Measurements from ENCODE around the gene RHCE. TPM values are rescaled to one million over a fixed set of nuclear protein-coding genes. Genes with fewer than 3 reads are reported as not detected.
A peak's percentile ranks its signal among the peaks of the same experiment; 100 is the strongest.
"Not testable (repeated sequence)": the region's sequence is repeated elsewhere in the genome, so short reads cannot be mapped to it uniquely, and the experiment has no call there.

RHCE gene
- total RNA-seq, 1 experiment from 2014 or later, result 0.24 TPM

DNA sequence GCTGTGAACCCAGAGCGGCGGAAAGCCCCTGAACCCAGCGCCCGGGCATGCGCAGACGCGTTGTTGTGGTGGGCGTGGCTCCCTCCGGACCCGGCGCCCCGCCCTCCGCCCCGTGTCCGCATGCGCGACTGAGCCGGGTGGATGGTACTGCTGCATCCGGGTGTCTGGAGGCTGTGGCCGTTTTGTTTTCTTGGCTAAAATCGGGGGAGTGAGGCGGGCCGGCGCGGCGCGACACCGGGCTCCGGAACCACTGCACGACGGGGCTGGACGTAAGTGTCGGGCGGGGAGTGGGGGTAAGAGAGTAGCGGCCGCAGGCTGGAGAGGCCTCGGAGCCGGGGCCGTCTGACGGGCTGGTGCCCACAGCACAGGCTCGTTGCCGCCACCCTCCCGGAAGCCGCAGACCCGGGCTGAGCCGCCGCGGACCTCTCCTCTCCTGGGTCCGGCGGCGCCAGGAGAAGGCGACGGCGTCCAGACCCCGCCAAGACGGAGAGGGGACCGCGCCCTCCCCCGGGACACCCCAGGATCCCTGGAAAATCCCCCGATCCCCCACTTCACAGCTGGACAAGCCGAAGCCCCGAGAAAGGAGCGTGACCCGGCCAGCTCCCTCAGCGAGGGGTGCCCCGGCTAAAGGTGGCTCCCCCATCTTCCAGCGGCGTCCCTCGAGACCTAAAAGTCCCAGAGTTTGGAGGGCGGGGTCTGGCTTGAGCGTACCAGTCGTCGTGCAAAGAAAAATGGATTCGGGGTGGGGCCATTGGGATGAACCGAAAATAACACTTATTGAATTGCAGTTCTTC lies 82.2 kb downstream of the RHCE start, which contains the start of gene TMEM50A:
Gene TMEM50A (plus strand): TSS at position 147 of the 794 bp plus-strand sequence. CDS start 2,153 bp downstream, outside the sequence.
- POLR2A ChIA-PET, result no interaction called here
- ATAC-seq (peak; percentile 73), DNase-seq (ENCODE audit: low spot score) (peak; percentile 86)
- CTCF ChIA-PET, result interaction anchor here (0.6 kb wide), 1 partner anchor 99 kb away, joined by 5 read pairs; no protein-coding TSS in a partner anchor
- peak within 1 kb of the TSS; percentile 96 for H3K4me3 Mint-ChIP-seq
- no peaks in the 10 kb centered on the region for H3K27me3 Mint-ChIP-seq (ENCODE audit: low read depth)
- H3K27ac Mint-ChIP-seq, result peak within 1 kb of the TSS; percentile 74
- TF ChIP-seq, protein P1, sequence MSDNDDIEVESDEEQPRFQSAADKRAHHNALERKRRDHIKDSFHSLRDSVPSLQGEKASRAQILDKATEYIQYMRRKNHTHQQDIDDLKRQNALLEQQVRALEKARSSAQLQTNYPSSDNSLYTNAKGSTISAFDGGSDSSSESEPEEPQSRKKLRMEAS (CRISPR knock-in tag; IDR thresholded peaks at IDR 0.05), result 0 out of 2 replicates have a peak, but pooled peaks have one; percentile 35
- 0 out of 2 replicates have a peak, but pooled peaks have one; percentile 62 for TF ChIP-seq ELF4 (CRISPR knock-in tag; IDR thresholded peaks at IDR 0.05; ENCODE audit: low read depth)
- TF ChIP-seq ZNF121 (CRISPR knock-in tag; IDR thresholded peaks at IDR 0.05), result peak; percentile 20; the same call in 1 of the 2 replicates
- no peak for TF ChIP-seq RELA (CRISPR knock-in tag; IDR thresholded peaks at IDR 0.05; ENCODE audit: borderline replicate concordance)
- TF ChIP-seq, protein P2, sequence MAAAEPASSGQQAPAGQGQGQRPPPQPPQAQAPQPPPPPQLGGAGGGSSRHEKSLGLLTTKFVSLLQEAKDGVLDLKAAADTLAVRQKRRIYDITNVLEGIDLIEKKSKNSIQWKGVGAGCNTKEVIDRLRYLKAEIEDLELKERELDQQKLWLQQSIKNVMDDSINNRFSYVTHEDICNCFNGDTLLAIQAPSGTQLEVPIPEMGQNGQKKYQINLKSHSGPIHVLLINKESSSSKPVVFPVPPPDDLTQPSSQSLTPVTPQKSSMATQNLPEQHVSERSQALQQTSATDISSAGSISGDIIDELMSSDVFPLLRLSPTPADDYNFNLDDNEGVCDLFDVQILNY (CRISPR knock-in tag; IDR thresholded peaks at IDR 0.05), result peak; percentile 53; the same call in 1 of the 2 replicates
- TF ChIP-seq JAZF1 (CRISPR knock-in tag; IDR thresholded peaks at IDR 0.05), result no peak
- no peak for TF ChIP-seq SMAD3 (CRISPR knock-in tag; IDR thresholded peaks at IDR 0.05; ENCODE audit: borderline replicate concordance)
- peak; percentile 41; the same call in 1 of the 2 replicates for TF ChIP-seq FOXP1 (CRISPR knock-in tag; IDR thresholded peaks at IDR 0.05; ENCODE audit: borderline replicate concordance)
- TF ChIP-seq KAT7 (CRISPR knock-in tag; IDR thresholded peaks at IDR 0.05; ENCODE audit: borderline replicate concordance), result 0 out of 2 replicates have a peak, but pooled peaks have one; percentile 42
- TF ChIP-seq FOXK1 (CRISPR knock-in tag; IDR thresholded peaks at IDR 0.05), result peak; percentile 60; the same call in 1 of the 2 replicates
- peaks cover 8% of the 10 kb centered on the region for H3K36me3 Mint-ChIP-seq
- H3K9me3 Mint-ChIP-seq, result no peaks in the 10 kb centered on the region
- peaks cover 22% of the 10 kb centered on the region for H3K4me1 Mint-ChIP-seq

DNA sequence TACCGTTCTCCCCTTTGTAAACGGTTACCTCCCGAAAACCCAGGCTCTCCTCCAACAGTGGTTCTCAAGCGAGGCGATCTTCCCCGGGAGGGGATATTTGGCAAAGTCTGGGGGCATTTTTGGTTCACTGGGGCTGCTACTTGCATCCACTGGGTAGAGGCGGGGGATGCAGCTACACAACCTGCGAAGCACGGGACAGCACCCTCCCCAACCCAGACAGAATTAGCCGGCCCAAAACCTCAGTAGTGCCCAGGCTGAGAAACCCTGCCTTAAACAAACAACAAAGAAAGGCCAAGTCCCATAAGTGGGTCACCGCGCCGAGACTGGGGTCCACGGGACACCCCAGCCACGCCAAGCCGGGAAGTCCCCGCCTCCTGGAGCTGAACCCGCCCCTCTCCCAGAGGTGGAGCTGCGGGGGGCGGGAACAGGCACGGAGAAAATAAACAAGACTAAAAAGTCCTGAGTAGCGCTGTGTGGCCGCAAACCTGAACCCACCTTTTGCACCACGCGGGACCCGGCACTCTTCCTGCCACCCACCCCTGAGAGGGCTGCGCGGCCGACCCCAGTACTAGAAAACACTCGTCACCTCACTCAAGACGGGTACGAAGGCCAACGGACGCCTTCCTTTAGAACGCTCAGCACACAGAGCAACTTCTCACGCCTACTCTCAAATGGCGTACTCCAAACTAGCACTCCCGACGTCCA lies 83.0 kb downstream of the RHCE start:
- DNase-seq (ENCODE audit: low spot score); H3K9me3 Mint-ChIP-seq; H3K36me3 Mint-ChIP-seq; H3K27ac Mint-ChIP-seq; CTCF ChIA-PET; POLR2A ChIA-PET; H3K27me3 Mint-ChIP-seq (ENCODE audit: low read depth): not testable (repeated sequence)
- ATAC-seq, result peak; percentile 30
- Mint-ChIP-seq H3K4me3 (peak overlapping the region; percentile 96), H3K4me1 (peaks cover 23% of the 10 kb centered on the region)

DNA sequence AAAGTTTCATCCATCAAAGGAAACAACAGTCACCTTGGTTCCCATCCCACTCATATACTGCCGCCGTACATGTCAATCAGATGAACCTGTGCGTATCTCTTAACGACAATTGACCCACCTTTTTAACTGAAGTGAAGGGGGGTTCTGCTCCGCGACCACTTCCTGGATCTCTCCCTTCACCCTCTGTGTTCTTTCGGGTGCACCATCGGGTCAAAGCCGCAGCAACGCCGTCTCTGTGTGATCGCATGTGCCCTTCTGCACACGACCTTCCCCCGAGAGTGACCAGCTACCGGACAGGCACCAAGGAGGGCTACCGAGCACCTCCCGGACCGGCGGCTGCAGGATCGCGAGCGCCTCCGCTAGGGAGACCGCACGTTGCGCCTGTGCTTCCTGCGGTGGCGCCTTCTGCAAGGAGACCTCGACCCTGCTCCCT lies 83.7 kb downstream of the RHCE start:
- H3K27me3 Mint-ChIP-seq (ENCODE audit: low read depth); CTCF ChIA-PET; H3K9me3 Mint-ChIP-seq; POLR2A ChIA-PET: not testable (repeated sequence)
- H3K4me3 Mint-ChIP-seq, result peak overlapping the region; percentile 96
- ATAC-seq, result peak; percentile 31
- peak; percentile 33 for DNase-seq (ENCODE audit: low spot score)
- peaks cover 12% of the 10 kb centered on the region for H3K36me3 Mint-ChIP-seq
- H3K27ac Mint-ChIP-seq, result peak overlapping the region; percentile 64; the same call in 1 of the 2 replicates
- H3K4me1 Mint-ChIP-seq, result peaks cover 23% of the 10 kb centered on the region

DNA sequence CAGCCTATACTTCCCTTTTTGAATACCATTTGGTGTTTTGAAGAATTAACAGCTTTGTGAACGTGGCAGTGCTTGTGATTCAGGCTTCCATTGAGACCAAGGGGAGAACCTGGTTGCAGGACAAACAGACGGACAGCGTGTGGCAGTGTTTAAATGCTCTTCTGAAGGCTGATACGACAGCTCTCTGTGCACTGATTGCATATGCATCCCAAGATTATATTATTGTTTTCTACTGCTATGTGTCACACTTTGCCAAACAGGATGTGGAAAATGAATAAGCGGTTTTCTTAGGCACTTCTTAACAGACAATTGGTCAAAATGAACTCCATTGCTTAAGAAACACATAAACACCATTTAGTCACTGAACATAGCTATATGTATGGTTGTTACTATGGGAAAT lies 90.7 kb downstream of the RHCE start:
- Mint-ChIP-seq H3K36me3 (peaks cover 12% of the 10 kb centered on the region), H3K4me1 (peaks cover 12% of the 10 kb centered on the region), H3K27ac (peak overlapping the region; percentile 41; the same call in 1 of the 2 replicates)
- CTCF ChIA-PET; H3K4me3 Mint-ChIP-seq; H3K27me3 Mint-ChIP-seq (ENCODE audit: low read depth); H3K9me3 Mint-ChIP-seq; DNase-seq (ENCODE audit: low spot score): not testable (repeated sequence)
- peak; percentile 16; the same call in 1 of the 2 replicates for ATAC-seq
- POLR2A ChIA-PET, result interaction anchor here (0.6 kb wide), 1 partner anchor 9 kb away, joined by 5 read pairs; no protein-coding TSS in a partner anchor

DNA sequence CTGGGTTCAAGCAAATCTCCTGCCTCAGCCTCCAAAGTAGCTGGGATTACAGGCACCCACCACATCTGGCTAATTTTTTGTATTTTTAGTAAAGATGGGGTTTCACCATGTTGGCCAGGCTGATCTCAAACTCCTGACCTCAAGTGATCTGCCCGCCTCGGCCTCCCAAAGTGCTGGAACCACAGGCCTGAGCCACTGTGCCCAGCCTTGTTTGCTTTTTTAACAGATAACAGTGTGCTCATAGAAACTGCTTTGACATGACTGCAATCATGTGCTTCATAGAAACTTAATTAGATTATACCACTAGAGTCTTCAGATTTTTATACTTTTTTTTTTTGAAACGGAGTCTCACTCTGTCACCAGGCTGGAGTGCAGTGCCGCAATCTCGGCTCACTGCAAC lies 91.3 kb downstream of the RHCE start:
- H3K27me3 Mint-ChIP-seq (ENCODE audit: low read depth); CTCF ChIA-PET; ATAC-seq; DNase-seq (ENCODE audit: low spot score); H3K9me3 Mint-ChIP-seq; H3K4me1 Mint-ChIP-seq; H3K4me3 Mint-ChIP-seq: not testable (repeated sequence)
- POLR2A ChIA-PET, result interaction anchor here (0.6 kb wide), 1 partner anchor 8 kb away, joined by 5 read pairs; no protein-coding TSS in a partner anchor
- Mint-ChIP-seq H3K27ac (0 out of 2 replicates have a peak overlapping the region, but pooled peaks have one; percentile 41), H3K36me3 (peaks cover 12% of the 10 kb centered on the region)

DNA sequence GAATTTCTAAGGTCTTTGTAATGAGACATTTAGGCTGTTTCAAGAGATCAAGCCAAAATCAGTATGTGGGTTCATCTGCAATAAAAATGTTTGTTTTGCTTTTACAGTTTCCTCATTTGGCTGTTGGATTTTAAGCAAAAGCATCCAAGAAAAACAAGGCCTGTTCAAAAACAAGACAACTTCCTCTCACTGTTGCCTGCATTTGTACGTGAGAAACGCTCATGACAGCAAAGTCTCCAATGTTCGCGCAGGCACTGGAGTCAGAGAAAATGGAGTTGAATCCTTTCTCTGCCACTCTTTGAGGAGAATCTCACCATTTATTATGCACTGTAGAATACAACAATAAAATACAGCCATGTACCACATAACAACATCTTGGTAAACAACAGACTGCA lies 91.8 kb downstream of the RHCE start:
- ATAC-seq; CTCF ChIA-PET; H3K4me3 Mint-ChIP-seq; POLR2A ChIA-PET; H3K9me3 Mint-ChIP-seq; H3K36me3 Mint-ChIP-seq; H3K27me3 Mint-ChIP-seq (ENCODE audit: low read depth); DNase-seq (ENCODE audit: low spot score); H3K4me1 Mint-ChIP-seq; H3K27ac Mint-ChIP-seq: not testable (repeated sequence)

DNA sequence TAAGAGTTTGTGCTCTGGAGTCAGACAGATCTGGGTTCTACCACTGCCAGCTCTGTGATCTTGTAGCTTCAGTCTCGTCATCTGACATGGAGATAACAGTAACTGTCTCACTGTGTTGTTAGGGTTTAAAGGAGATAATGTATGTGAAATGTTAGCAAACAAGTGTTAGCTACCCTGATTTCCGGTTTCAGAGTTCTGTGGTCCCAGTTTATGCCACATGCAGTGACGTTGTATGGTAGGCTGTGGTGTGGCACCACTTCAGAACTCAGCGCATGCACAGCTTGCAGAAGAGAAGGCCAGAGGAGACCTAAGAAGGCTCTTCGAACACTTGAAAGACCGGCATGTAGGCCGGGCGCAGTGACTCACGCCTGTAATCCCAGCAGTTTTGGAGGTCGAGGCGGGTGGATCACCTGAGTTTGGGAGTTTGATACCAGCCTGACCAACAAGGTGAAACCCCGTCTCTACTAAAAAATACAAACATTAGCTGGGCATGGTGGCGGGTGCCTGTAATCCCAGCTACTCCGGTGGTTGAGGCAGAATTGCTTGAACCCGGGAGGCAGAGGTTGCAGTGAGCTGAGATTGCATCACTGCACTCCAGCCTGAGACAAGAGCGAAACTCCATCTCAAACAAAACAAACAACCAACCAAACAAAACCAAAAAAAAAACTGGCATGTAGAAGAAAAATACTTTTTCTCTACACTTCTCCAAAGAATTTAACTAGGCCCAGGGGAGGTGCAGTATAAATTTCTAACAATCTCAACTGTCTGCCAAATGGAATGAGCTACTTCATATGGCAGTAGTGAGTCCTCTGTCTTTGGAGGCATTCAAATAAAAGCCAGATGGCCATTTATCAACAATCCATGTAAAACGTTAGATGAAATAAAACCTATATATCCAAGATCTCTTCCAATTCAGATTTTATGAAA lies 92.5 kb downstream of the RHCE start:
- H3K36me3 Mint-ChIP-seq, H3K27ac Mint-ChIP-seq, POLR2A ChIA-PET: not testable (repeated sequence)

DNA sequence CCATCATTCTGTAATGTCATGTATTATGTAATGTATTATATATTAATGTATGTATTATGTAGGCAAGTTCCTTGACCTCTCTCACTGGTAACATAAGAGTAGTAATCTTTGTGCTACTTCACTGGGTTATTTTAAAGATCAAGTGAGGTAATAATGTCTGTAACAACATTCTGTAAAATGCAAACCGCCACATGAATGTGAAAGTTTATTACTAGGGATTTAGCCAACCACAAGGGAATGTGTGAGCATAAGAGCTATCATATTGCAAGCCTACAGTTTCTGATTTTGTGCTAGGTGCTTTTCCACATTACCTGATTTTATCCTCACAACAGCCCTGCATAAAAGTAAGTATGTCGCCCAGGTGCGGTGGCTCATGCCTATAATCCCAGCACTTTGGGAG lies 96.2 kb downstream of the RHCE start:
- H3K36me3 Mint-ChIP-seq; H3K9me3 Mint-ChIP-seq; DNase-seq (ENCODE audit: low spot score); H3K4me3 Mint-ChIP-seq; H3K27ac Mint-ChIP-seq; POLR2A ChIA-PET; ATAC-seq; H3K27me3 Mint-ChIP-seq (ENCODE audit: low read depth); CTCF ChIA-PET: not testable (repeated sequence)
- H3K4me1 Mint-ChIP-seq, result peaks cover 17% of the 10 kb centered on the region

More for the DNA sequence above, 92.5 kb downstream of the RHCE start:
- CTCF ChIA-PET; ATAC-seq; H3K9me3 Mint-ChIP-seq; H3K27me3 Mint-ChIP-seq (ENCODE audit: low read depth); H3K4me1 Mint-ChIP-seq; DNase-seq (ENCODE audit: low spot score); H3K4me3 Mint-ChIP-seq: not testable (repeated sequence)
